GM13976 (cell line): ENCODE results near the gene TTLL11.

Experiments used
- DNase-seq: peaks from one replicate; pipeline ENCODE4 v3.0.0; 2012; ENCODE audit warnings: low spot score
- CTCF ChIP-seq: IDR thresholded peaks from 2 replicates; pipeline ENCODE4 v1.5.1; 2012; ENCODE audit warnings: borderline replicate concordance, mild to moderate bottlenecking; ENCODE audit not compliant: insufficient read depth; ENCODE audit errors: extremely low read depth, missing control alignments, control extremely low read depth
- in situ Hi-C: fragments of 300-500 bp; cut with MboI; formaldehyde crosslinking; loops from one replicate; pipeline ENCODE4 v1.12.0; 2022; ENCODE audit warnings: low sequenced_read_pairs, mixed read lengths, inconsistent platforms; ENCODE audit not compliant: unreplicated experiment

The TTLL11 gene

GRCh38 chr9:122016309-122016708 is 76.8 kb downstream of the TTLL11 start:
- no peak for DNase-seq
- TF ChIP-seq CTCF, result no peak
- in situ Hi-C loops, result no loop called here

DNA sequence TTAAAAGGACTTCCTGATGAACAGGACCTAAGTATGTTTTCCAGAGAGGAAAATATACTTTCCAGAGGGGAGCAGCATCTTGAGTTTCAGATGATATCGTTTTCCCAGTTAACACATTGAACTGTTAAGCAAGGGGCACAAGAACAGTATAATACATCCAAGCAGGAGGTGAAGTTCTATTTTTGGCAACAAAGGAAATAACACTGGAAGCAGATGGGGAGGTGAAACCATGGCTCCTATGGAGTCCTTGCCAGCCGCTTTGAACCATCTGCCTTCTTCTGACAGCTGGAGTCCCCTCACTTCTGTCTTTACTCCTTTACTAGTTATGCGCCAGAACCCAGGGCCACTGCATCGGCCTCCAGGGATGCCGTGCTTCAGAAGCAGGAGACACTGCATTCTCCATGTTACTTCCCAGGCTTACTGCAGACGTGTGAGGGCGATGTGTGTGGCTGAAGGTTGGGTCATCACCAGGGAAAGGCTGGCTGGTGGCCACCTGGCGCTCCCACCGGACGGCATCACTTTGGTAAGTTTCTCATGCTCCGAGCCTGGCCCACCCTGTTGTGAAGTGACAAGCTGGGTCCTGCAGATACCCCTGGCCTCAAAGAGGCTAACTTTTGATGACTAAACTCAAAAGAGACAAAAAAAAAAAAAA is 77.8 kb downstream of the TTLL11 start:
- no peak for DNase-seq
- no peak for TF ChIP-seq CTCF
- in situ Hi-C loops, result no loop called here

DNA sequence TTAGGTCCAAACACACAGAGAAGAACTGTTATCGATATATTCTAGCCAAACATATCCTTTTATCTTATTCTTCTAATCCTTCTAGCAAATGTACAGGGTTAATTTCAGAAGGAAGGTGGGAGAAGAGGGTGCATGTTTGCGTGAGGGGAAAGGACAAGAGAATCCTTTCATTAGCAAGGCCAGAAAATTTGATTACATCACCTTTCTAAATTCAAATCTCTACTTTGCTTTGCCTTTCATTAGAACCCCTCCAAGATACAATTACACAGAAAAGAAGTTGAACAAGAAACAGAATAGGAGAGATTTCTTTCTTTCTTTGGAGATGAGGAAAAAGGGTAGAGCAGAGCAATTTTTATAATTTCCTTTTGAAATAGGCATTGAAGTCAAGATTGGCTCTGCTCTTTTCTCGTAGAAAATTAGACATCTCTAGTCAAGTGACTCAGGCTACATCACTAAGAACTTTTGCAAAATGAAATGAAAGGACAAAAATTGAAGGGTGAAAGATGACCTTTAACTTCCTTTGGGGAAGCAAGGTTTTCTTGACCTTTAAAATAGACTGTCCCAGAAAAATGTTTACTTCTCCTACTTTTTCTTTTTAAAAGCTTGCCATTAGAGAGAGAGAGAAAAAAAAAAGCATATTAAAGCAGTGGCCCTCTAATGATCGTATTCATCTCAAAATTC is 81.2 kb downstream of the TTLL11 start:
- TF ChIP-seq CTCF, result no peak
- in situ Hi-C loops, result no loop called here
- no peak for DNase-seq

GRCh38 chr9:122008559-122008958 is 84.5 kb downstream of the TTLL11 start:
- DNase-seq, result no peak
- no peak for TF ChIP-seq CTCF
- in situ Hi-C loops, result loop anchor here (10.0 kb wide), 1 partner anchor 56 kb away; no protein-coding TSS in a partner anchor

- in situ Hi-C loops, result loop anchor here (10.0 kb wide), 1 partner anchor 57 kb away; no protein-coding TSS in a partner anchor
- no peak for DNase-seq
- no peak for TF ChIP-seq CTCF
Observed at GRCh38 chr9:122007837-122008236, 85.3 kb downstream of the TTLL11 start.

DNA sequence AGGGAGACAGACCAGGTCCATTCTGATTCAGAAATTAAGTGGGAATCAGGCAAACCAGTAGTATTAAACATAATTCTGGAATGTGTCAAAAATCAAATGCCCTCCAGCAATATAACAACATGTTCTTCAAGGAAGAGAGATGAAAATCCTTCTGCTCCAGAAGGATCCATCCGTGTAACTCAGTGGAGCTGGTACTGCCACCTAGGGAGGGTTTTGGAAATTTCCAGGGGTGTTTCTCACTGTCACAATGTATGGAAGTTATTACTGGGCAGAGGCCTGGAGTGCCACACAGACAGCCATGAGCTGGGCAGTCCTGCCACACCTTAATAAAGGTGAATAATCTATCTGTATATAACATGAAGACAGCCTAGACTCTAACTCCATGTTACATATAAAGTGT is 87.5 kb downstream of the TTLL11 start:
- no peak for DNase-seq
- in situ Hi-C loops, result loop anchor here (10.0 kb wide), 1 partner anchor 59 kb away; no protein-coding TSS in a partner anchor
- no peak for TF ChIP-seq CTCF
